HFF-Myc (cell line): ENCODE data around the gene AP5B1.

Experiments used
- DNase-seq: peaks from one replicate; pipeline ENCODE4 v3.0.0-alpha.2; 2011; ENCODE audit warnings: low read depth; ENCODE audit errors: extremely low read depth
- H3K4me3 ChIP-seq: replicated peaks from 2 replicates; pipeline ENCODE4 v1.5.1; 2011; ENCODE audit warnings: low read depth, mild to moderate bottlenecking, control low read depth, low read length
- TF ChIP-seq, protein P1 (sequence below): IDR thresholded peaks from 2 replicates; pipeline ENCODE4 v1.5.1; 2012; ENCODE audit warnings: mild to moderate bottlenecking, low read depth, low read length, control low read depth; ENCODE audit errors: missing control alignments

Gene AP5B1

DNA sequence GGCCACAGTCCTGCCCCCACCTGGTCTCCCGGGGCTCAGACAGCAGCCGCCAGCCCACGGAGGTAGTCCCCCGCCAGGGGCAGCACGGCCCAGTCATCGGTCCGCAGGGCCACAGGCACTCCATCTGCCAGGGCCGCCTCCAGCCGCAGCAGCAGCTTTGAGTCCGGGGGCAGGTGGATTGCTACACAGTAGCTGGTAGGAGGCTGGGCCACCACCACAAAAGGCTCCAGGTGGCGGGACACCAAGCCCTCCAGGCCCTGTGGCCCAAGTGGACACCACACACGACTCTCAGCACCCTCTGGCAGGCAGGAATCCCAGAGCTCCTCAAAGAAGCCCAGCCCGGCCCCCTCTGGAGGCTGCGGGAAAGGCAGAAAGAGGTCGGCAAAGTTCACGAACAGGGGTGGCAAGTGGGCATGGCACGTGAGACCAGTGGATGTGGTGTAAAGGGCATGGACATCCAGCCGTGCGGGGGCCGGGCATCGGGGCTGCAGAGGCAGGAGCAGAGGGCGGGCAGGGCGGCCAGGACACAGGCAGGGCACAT, 2.9 kb downstream of the AP5B1 start:
- no peak overlapping the region for H3K4me3 ChIP-seq
- no peak for DNase-seq
- TF ChIP-seq, protein P1, sequence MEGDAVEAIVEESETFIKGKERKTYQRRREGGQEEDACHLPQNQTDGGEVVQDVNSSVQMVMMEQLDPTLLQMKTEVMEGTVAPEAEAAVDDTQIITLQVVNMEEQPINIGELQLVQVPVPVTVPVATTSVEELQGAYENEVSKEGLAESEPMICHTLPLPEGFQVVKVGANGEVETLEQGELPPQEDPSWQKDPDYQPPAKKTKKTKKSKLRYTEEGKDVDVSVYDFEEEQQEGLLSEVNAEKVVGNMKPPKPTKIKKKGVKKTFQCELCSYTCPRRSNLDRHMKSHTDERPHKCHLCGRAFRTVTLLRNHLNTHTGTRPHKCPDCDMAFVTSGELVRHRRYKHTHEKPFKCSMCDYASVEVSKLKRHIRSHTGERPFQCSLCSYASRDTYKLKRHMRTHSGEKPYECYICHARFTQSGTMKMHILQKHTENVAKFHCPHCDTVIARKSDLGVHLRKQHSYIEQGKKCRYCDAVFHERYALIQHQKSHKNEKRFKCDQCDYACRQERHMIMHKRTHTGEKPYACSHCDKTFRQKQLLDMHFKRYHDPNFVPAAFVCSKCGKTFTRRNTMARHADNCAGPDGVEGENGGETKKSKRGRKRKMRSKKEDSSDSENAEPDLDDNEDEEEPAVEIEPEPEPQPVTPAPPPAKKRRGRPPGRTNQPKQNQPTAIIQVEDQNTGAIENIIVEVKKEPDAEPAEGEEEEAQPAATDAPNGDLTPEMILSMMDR = no peak

DNA sequence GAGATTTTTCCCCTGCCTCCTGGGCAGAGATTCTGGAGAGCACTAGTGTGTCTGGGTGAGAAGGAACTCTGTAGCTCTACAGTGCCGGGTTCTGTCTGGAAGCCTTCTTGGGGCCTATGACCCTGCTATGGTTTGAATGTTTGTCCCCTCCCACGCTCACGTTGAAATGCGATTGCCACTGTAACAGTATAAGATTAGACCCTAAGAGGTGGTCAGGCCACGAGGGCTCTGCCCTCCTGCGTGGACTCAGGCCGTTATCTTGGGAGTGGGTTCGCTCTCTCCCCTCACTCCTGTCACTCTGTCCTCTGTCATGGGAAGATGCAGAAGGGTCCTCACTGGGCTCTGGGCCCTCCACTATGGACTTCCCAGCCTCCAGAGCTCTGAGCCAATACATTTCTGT, 3.5 kb downstream of the AP5B1 start:
- H3K4me3 ChIP-seq = no peak overlapping the region
- no peak for DNase-seq
- TF ChIP-seq, protein P1 = no peak

DNA sequence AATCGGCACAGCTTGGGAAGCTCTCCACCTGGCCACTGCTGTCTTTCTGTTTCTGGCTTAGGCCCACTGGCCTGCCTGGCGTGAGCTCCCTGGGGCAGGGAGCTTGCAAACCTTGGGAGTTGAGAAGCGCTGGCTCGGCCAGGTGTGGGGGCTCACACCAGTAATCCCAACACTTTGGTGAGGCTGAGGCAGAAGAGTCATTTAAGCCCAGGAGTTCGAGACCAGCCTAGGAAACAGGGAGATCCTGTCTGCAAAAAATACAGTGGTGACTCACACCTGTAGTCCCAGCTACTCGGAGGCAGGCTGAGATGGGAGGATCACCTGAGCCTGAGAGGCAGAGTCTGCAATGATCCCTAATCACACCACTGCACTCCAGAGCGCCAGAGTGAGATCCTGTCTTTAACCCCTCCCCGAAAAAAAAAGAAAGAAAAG, 4.0 kb downstream of the AP5B1 start:
- no peak overlapping the region for H3K4me3 ChIP-seq
- no peak for DNase-seq
- TF ChIP-seq, protein P1 = no peak

DNA sequence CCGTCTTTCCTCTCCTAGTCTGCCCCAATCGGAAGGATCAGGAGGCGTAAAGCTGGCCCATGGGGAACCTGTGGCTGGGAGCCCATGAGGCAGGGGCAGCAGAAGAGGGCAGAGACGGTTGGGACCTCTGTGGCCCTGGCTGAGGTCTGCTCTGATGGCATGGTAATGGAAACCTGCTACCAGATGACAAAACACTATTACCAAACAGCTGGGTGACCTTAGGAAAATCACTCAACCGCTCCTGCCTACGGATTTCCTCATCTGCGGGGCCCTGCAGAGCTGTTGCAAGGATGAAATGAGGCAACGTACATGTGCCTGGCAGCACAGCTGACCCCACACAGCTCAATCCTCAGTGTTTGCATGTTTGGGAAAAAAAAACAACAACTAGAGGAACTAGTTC, 4.6 kb downstream of the AP5B1 start:
- H3K4me3 ChIP-seq = no peak overlapping the region
- TF ChIP-seq, protein P1 = no peak
- DNase-seq = no peak

DNA sequence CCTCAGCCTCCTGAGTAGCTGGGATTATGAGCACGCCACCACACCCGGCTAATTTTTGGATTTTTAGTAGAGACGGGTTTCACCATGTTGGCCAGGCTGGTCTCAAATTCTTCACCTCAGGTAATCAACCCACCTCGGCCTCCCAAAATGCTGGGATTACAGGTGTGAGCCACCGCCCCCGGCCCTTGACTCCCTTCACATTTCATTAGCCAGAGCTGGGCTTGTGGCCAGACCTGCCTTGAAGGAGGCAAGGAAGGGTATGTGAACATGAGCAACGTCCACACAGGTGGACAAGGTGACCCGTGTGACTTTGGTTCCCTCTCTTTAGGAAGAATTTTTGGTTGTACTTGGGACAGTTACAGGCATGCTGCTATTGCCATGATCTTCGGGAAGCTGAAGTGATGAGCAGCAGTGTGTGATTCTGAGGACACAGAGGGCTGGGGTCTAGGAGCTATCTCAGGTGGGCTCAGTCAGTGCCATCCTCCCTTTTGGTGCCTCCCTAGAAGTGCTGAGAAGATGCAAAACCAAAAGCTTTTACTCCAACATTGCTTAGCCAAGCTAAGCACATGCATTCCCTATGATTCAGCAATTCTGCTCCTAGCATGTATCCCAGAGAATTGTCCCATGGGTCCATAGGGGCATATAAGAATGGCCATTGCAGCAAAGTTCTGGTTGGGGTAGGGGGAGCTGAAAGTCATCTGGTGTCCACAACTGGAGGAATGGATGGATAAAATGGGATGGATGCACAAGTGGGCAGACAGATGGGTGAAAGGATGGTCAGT, 6.1 kb downstream of the AP5B1 start:
- no peak for DNase-seq
- TF ChIP-seq, protein P1 = no peak
- no peak overlapping the region for H3K4me3 ChIP-seq

DNA sequence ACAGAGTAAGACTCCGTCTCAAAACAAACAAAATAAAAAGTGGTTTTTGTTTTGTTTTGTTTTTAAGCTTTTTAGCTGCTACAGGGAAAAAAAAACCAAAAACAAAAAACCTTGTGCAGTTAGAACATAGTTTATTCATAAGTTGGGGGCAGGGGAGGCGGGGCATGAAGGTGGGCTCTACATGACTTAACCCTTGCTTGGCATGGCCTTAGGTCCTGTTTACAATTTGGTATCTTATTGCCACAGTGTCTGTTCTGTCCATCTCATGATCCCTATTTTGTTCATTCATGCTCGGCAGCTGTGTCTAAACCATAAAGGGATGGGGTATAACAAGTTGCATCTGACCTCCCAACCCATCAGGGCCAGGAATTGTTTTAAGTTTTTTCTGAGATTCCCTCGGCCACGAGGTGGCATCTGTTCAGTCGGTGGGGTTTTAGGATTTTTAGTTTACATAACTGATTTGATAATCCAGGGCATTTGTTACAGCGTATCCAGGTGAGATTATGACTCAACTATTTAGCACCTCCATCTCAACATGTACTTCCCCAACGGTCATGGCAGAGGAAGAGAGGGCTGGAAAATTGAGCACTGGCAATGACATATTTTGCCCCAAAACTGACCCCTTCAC, 6.9 kb downstream of the AP5B1 start:
- DNase-seq = no peak
- TF ChIP-seq, protein P1 = no peak
- no peak overlapping the region for H3K4me3 ChIP-seq
